ENCODE measurements around the gene ACRBP. TPM values are rescaled to one million over a fixed set of nuclear protein-coding genes. Genes with fewer than 3 reads are reported as not detected.

ACRBP gene
- polyA plus RNA-seq, 1 donor: 6.0 TPM

DNA sequence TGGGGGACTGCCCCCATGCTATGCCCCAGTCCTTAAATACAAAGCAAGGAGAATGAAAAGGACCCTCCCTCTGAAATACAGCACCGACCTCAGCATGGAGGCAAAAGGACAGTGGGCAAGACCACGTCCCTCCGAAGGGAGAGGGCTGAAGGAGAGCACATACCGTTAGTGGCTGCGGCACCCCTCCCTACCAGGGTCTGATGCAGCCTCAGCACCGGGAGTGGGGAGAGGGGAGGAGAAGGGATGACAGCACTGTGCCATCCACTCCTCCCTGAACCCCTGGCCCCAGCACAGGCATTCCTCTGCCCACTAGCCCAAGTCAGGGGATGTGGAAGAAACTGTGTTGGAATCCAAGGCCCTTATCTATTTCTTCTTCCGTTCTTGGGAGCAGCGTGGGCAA lies 3.6 kb upstream of the ACRBP start:
- DNase-seq: no peak

DNA sequence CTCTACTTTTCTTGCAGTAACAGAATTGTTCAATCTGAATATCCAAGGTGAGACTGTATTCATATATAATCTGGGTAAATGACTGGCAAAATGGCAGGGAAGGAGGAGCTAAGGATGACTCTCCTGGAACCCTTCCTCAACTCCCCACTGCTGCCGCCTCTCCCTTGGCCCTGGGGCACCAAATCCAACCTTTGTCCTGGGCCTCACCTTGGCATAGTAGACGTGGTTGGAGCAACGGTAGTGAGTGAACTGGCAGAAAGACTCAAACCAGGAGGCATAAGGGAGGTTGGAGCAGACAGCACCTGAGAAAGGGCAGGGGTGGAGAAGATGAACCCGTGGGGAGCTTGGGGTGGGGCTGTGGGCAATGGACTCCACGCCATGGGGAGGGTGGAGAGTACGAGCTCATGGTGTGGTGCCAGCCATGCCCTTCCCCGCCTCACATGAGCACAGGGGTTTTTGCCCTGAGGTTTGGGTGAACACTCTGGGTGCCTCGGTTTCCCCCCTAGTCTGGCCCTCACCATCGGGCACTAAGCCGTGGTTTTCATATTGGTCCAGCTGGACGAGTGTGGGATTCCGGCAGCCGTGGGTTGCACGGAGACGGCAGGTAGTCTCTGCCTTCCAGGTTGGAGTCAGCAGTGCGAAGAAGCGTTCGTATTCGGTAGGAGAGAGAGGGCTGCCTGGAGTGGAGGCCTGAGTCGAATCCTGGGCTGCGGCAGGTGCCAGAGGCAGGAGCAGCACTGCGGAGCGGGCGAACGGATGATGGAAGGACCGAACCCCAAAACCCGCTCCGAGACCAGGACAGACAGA lies 753 bp downstream of the ACRBP start:
- DNase-seq: no peak

DNA sequence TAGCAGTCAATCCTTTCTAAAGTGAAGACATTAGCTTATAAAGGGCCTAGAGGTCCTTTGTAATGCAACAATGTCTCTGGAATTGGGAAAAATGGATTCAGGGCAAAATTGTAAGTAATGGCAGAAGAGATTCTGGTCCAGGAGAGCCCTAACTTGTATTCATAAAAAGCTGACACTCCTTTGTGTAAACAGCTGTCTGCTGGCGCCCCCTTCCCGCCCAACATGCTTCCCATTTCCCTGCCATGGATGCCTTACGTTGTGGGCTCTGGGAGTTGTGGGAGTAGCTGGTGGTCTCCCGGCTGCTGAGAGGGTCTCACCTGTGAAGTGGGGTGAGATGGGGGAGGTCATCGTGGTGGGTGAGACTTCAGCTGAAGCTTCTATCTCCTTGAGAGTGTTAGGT lies 2.3 kb downstream of the ACRBP start:
- no peak for DNase-seq

DNA sequence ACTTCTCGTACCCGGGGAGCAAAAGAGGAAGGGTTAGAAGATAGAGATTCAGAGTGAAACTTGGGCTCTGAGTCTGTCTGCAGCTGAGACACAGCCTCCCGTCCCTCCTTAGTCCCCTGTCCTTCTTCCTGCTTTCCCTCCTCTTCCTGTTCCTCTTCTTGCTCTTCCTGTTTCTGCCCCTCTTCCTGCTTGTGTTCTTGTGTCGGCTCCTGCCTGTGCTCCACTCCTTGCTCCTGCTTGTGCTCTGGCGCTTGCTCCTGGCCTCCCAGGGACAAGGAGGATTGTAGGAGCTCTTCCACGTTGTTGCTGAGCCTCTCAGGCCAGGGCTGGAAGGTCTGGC lies 3.0 kb downstream of the ACRBP start:
- DNase-seq: no peak

DNA sequence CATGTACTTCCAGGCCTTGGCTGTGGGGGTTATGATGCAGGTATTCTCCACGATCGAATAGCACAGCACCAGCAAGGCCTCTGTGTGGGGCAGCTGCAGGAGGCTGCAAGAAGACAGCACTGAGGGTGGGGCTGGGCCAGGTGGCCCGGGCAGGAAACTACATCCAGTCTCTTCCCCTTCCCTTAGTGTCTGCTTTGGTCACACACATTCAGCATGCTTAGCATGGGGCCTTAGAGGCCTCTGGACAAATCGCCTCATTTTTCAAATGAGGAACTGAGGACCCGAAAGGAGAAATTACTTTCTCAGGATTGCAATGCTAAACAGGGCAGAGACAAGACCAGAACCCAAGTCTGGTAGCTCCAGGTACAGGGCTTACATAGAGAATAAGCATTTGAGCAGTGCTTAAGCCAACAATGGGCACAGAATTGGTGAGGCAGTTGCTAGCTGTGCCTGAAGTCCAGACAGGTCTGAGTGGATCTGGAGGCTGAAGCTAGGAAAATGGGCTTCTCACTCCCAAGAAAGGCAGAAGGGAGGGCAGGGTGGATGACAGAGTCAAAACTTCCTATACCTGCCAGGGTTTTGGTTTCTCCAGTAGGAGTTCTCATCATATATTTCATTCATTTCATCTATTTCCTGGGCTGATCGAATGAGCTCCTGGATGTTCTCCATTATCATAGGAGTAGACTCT lies 3.5 kb downstream of the ACRBP start:
- no peak for DNase-seq

- DNase-seq: no peak
Measured at GRCh38 chr12:6641131-6641530, 6.1 kb downstream of the ACRBP start.

GRCh38 chr12:6640497-6640896 lies 6.7 kb downstream of the ACRBP start:
- no peak for DNase-seq

GRCh38 chr12:6639151-6639801 lies 8.0 kb downstream of the ACRBP start:
- no peak for DNase-seq

- no peak for DNase-seq
Measured at GRCh38 chr12:6638305-6638704, 8.9 kb downstream of the ACRBP start.

GRCh38 chr12:6635856-6636531 lies 11.2 kb downstream of the ACRBP start, which contains the start of gene LPAR5:
Gene LPAR5 (minus strand): TSS chr12:6635959. CDS start chr12:6621248, 14,711 bp downstream.
- DNase-seq: no peak

- DNase-seq: no peak
Measured at GRCh38 chr12:6635375-6635855, 11.8 kb downstream of the ACRBP start.

- DNase-seq: no peak
Measured at GRCh38 chr12:6632026-6632983, 14.9 kb downstream of the ACRBP start.

- no peak for DNase-seq
Measured at GRCh38 chr12:6631549-6631961, 15.7 kb downstream of the ACRBP start.

DNA sequence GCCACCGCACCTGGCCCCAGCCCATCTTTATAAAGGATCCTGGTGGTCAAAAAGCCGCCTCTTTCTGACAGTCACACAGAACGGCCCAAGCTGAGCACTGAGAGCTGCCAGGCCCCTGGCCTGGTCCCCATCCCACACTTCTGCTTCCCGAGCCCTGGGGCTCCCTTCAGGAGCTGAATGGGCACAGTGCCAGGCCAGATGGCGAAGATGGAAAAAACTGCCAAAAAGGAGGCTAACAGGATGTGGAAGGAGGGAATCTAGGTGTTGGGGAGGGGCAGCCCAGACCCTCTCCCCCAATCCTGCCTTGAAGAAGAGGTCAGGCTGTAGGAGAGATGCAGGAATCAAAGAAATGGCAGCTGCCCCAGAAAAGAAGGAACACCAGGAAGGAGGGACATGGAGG lies 16.5 kb downstream of the ACRBP start:
- no peak for DNase-seq

DNA sequence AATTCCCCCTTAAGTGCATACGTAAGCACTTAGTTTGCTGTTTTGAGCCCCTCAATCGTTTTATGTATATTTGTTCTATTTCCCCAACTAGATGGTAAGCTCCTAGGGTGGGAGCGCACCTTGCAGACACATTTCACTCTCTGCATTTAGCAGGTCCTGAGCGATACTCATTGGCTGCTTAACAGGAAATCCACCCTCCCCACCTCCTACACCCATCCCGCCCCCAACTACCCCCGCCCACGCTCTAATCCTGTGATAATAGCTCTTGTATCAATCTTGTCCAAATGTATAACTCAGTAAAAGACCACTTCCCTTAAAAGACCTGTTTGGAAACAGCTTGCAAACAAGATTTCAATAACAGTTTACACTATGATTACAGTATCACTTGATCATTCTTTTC lies 19.6 kb downstream of the ACRBP start:
- DNase-seq: no peak

- no peak for DNase-seq
Measured at GRCh38 chr12:6626654-6627283, 20.5 kb downstream of the ACRBP start.

GRCh38 chr12:6620885-6621274 lies 26.4 kb downstream of the ACRBP start:
- DNase-seq: no peak

DNA sequence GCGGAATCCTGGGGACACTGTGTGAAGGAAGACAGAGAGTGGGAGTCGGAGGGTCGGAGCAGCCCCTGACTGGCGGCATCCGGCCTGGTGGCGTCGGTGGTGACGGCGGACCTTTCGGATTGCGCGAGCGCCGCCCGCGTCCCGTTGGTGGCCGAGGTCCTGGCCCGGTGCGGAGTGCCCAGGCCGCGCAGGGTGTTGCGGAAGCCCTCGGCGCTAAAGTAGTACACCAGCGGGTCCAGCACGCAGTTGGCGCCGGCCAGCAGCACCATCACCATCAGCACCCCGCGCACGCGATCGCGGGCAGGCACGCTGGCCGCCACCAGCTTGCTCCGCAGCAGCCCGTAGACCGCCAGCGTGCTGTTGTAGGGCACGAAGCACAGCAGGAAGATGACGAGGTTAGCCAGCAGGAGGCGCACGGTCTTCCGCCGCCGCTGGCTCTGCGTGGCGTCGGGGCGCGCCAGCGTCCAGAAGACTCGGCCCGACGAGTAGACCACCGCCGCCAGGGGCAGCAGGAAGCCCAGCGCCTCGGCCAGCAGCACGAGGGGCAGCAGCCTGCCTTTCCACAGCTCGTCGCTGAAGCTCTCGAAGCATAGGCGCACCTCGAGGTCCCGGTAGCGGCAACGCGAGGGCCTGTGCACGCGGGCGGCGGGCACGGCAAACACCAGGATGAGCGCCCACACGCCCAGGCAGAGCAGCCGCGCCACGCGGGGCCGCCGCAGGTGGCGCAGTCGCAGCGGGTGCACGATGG lies 26.9 kb downstream of the ACRBP start:
- DNase-seq: peak; percentile 73

GRCh38 chr12:6618483-6619225 lies 28.6 kb downstream of the ACRBP start:
- no peak for DNase-seq
